GM12873 (cell line): ENCODE measurements around the gene KIF18A.

ENCODE experiments used
- TF ChIP-seq, protein P1 (sequence below): IDR thresholded peaks from 2 replicates; pipeline ENCODE4 v1.5.1; 2012; ENCODE audit warnings: low read depth, mild to moderate bottlenecking, moderate library complexity, low read length, control low read depth; ENCODE audit not compliant: insufficient read depth; ENCODE audit errors: missing control alignments

KIF18A gene

GRCh38 chr11:28114116-28114515 is 6.2 kb upstream of the KIF18A start:
- TF ChIP-seq, protein P1, sequence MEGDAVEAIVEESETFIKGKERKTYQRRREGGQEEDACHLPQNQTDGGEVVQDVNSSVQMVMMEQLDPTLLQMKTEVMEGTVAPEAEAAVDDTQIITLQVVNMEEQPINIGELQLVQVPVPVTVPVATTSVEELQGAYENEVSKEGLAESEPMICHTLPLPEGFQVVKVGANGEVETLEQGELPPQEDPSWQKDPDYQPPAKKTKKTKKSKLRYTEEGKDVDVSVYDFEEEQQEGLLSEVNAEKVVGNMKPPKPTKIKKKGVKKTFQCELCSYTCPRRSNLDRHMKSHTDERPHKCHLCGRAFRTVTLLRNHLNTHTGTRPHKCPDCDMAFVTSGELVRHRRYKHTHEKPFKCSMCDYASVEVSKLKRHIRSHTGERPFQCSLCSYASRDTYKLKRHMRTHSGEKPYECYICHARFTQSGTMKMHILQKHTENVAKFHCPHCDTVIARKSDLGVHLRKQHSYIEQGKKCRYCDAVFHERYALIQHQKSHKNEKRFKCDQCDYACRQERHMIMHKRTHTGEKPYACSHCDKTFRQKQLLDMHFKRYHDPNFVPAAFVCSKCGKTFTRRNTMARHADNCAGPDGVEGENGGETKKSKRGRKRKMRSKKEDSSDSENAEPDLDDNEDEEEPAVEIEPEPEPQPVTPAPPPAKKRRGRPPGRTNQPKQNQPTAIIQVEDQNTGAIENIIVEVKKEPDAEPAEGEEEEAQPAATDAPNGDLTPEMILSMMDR: no peak

DNA sequence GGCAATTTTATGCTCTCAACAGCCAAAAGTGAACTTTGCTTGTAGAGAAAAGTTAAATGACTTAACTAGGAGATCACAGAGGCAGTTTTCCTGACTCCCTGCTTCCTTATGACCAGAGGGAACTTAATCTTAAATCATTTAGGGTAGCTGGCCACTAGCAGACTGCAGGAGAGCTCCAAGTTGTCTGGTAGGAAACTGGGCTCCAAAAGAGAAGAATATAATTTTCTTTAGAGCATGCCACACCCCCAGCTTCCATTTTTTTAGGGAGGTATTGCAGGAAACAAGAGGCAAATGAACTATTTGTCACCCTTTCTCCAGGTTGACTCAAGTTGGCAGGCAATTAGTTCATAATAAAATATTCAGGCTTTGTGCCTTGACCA is 2.9 kb upstream of the KIF18A start:
- TF ChIP-seq, protein P1: no peak

GRCh38 chr11:28110108-28110820 is 2.3 kb upstream of the KIF18A start:
- TF ChIP-seq, protein P1: no peak

DNA sequence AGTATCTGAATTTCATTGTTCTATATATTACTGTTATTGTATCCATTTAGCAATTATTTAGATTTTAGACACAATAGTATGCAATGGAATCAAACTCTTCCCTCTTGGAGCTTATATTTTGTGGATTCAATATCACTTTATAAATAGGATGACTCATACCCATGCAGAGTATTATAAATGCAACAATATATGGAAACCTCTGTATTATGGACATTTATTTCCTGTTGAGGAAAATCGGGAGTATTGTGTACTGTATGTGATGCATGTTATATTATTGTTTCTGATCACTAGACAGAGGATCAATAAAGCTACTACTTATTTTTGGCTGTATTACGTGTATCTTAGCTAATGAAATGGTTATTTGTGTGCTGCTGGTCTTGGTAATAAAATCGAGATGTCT is 1.0 kb upstream of the KIF18A start:
- TF ChIP-seq, protein P1: no peak

DNA sequence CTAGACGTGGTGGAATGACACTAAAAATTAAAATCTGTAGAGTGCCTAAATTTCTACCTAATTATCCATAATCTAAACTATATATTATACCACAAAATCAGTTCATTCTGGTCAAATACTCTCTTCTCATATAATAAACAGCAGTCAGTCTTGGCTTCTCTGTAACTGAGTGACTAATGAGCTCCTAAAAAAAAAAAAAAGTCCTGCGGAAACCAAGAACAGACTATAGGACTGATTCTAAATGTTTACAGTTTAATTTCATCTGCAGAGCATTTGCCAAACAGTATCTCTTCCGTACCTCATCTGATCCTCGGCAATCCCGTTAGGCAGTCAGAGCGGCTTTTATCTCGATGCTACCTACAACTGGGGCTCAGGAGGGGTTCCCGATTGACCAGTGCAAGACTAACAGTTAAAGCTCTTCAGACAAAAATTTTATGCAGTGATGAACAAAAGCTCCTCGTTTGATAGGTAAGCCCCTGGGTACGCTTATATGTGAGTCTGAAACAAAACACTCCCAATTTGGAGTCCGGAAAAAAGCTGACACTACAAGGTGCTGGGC is 686 bp downstream of the KIF18A start:
- TF ChIP-seq, protein P1: no peak

GRCh38 chr11:28106353-28107043 is 1.5 kb downstream of the KIF18A start:
- TF ChIP-seq, protein P1: no peak

DNA sequence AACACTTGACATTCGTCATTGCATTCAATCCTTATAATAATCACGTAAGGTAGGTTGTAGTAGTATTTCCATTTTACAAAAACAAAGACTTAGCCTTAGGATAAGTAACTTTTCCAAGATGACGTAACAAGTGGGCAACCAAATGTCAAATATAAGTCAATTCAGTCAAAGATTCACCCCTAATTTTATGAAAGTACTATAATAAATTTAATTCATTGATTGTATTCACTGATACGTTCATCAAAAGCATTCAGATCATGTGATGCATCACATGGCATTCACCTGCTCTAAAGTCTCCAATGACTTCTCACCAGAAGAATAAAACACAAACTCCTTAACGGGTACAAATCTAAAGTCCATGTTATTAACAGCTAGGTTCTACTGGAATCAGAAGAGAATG is 2.1 kb downstream of the KIF18A start:
- TF ChIP-seq, protein P1: no peak
